ENCODE data around the gene TET2.

TET2 gene

GRCh38 chr4:105186701-105187161 lies 40.1 kb downstream of the TET2 start:
- DNase-seq = no peak

GRCh38 chr4:105189855-105190650 lies 43.4 kb downstream of the TET2 start:
- DNase-seq = no peak

GRCh38 chr4:105191621-105192210 lies 45.0 kb downstream of the TET2 start:
- DNase-seq = no peak

GRCh38 chr4:105192474-105192873 lies 45.8 kb downstream of the TET2 start:
- no peak for DNase-seq

- DNase-seq = no peak
Measured at GRCh38 chr4:105192910-105193309, 46.2 kb downstream of the TET2 start.

GRCh38 chr4:105193536-105193935 lies 46.9 kb downstream of the TET2 start:
- no peak for DNase-seq

- DNase-seq = no peak
Measured at GRCh38 chr4:105194328-105195231, 47.9 kb downstream of the TET2 start.

GRCh38 chr4:105196523-105197145 lies 50.0 kb downstream of the TET2 start:
- no peak for DNase-seq

GRCh38 chr4:105197777-105198176 lies 51.1 kb downstream of the TET2 start:
- no peak for DNase-seq

- DNase-seq = no peak
Measured at GRCh38 chr4:105198541-105198940, 51.9 kb downstream of the TET2 start.

- DNase-seq = no peak
Measured at GRCh38 chr4:105206214-105206613, 59.5 kb downstream of the TET2 start.

GRCh38 chr4:105207386-105207785 lies 60.7 kb downstream of the TET2 start:
- no peak for DNase-seq

GRCh38 chr4:105208561-105208960 lies 61.9 kb downstream of the TET2 start:
- DNase-seq = no peak

GRCh38 chr4:105210916-105211315 lies 64.2 kb downstream of the TET2 start:
- no peak for DNase-seq

- DNase-seq = no peak
Measured at GRCh38 chr4:105215609-105216313, 69.1 kb downstream of the TET2 start.

- DNase-seq = no peak
Measured at GRCh38 chr4:105225500-105225899, 78.8 kb downstream of the TET2 start.

GRCh38 chr4:105227054-105227453 lies 80.4 kb downstream of the TET2 start:
- no peak for DNase-seq

- DNase-seq = no peak
Measured at GRCh38 chr4:105230287-105230686, 83.6 kb downstream of the TET2 start.

GRCh38 chr4:105232374-105232773 lies 85.7 kb downstream of the TET2 start:
- no peak for DNase-seq

GRCh38 chr4:105234582-105234981 lies 87.9 kb downstream of the TET2 start:
- DNase-seq = no peak

- no peak for DNase-seq
Measured at GRCh38 chr4:105236202-105236915, 89.7 kb downstream of the TET2 start.

- no peak for DNase-seq
Measured at GRCh38 chr4:105236916-105237311, 90.2 kb downstream of the TET2 start.

All from activated CD4-positive, alpha-beta T cell treated with anti-CD3 and anti-CD28 coated beads, Interleukin-2, amount 50 U/mL, for 4 hours (primary cell).